ENCODE measurements around the gene ALDH3B2. TPM values are rescaled to one million over a fixed set of nuclear protein-coding genes. Genes with fewer than 3 reads are reported as not detected.

ALDH3B2 gene
- total RNA-seq, 2 experiments from 2014 or later, result not detected

GRCh38 chr11:67617243-67617953, 57.0 kb downstream of the ALDH3B2 start:
- Mint-ChIP-seq H3K27me3 (no peaks in the 10 kb centered on the region), H3K9me3 (no peaks in the 10 kb centered on the region), H3K27ac (peak overlapping the region; percentile 65)

GRCh38 chr11:67616431-67617242, 57.8 kb downstream of the ALDH3B2 start:
- peaks cover 37% of the 10 kb centered on the region for H3K4me1 ChIP-seq (ENCODE audit: insufficient read depth, low read length)
- no peaks in the 10 kb centered on the region for H3K9me3 Mint-ChIP-seq
- H3K36me3 ChIP-seq (ENCODE audit: insufficient read depth, low read length), result peaks cover 14% of the 10 kb centered on the region
- DNase-seq (peak in 1 of 14 experiments; percentile 33), ATAC-seq (ENCODE audit: poor library complexity) (no peak)
- peak overlapping the region; percentile 45 for H3K4me3 Mint-ChIP-seq
- intact Hi-C loops (cut with DNase I, micrococcal nuclease), result no loop called here
- H3K4me3 ChIP-seq (ENCODE audit: low read length), result peak overlapping the region; percentile 43
- H3K27me3 Mint-ChIP-seq, result no peaks in the 10 kb centered on the region
- H3K36me3 Mint-ChIP-seq (ENCODE audit: low read depth), result peaks cover 16% of the 10 kb centered on the region
- peaks cover 28% of the 10 kb centered on the region for H3K4me1 Mint-ChIP-seq (ENCODE audit: low read depth)
- H3K27me3 ChIP-seq (ENCODE audit: control insufficient read depth in 1 of 2, insufficient read depth in 2 of 2, low read length in 2 of 2), result peaks cover 0 to 3% of the 10 kb centered on the region in 2 experiments
- no peak for TF ChIP-seq CTCF (IDR thresholded peaks at IDR 0.05)
- H3K27ac Mint-ChIP-seq, result peak overlapping the region; percentile 96
- no peak overlapping the region for H3K27ac ChIP-seq (ENCODE audit: low read depth in 1 of 2, low read length in 2 of 2)
- ChIA-PET POLR2A (interaction anchor here (0.8 kb wide), 1 partner anchor 13 kb away, joined by 3 read pairs; the partner anchor contains the start of gene NUDT8), CTCF (interaction anchor here (0.6 to 4.2 kb wide), 4 partner anchors 13 to 484 kb away, joined by 3 to 38 read pairs (median 4); partner anchors contain the start of gene NUDT8)
- peaks cover 0 to 3% of the 10 kb centered on the region in 2 experiments for H3K9me3 ChIP-seq (ENCODE audit: control insufficient read depth in 1 of 2, insufficient read depth in 1 of 2, low read length in 2 of 2)

More at GRCh38 chr11:67617243-67617953, 57.0 kb downstream of the ALDH3B2 start:
- H3K36me3 ChIP-seq (ENCODE audit: insufficient read depth, low read length), result peaks cover 7% of the 10 kb centered on the region
- H3K4me1 ChIP-seq (ENCODE audit: insufficient read depth, low read length), result peaks cover 37% of the 10 kb centered on the region
- ChIA-PET POLR2A (no interaction called here), CTCF (interaction anchor here (0.6 to 1.3 kb wide), 2 partner anchors 12 to 483 kb away, joined by 3 to 5 read pairs; partner anchors contain the start of gene NUDT8)
- no peak for TF ChIP-seq CTCF (IDR thresholded peaks at IDR 0.05)
- no peak overlapping the region for H3K27ac ChIP-seq (ENCODE audit: low read depth in 1 of 2, low read length in 2 of 2)
- intact Hi-C loops (cut with DNase I, micrococcal nuclease), result no loop called here
- Mint-ChIP-seq H3K4me3 (peak overlapping the region; percentile 45), H3K36me3 (ENCODE audit: low read depth) (peaks cover 10% of the 10 kb centered on the region), H3K4me1 (ENCODE audit: low read depth) (peaks cover 28% of the 10 kb centered on the region)
- no peaks in the 10 kb centered on the region for H3K27me3 ChIP-seq (ENCODE audit: control insufficient read depth in 1 of 2, insufficient read depth in 2 of 2, low read length in 2 of 2)
- no peaks in the 10 kb centered on the region for H3K9me3 ChIP-seq (ENCODE audit: control insufficient read depth in 1 of 2, insufficient read depth in 1 of 2, low read length in 2 of 2)
- H3K4me3 ChIP-seq (ENCODE audit: low read length), result no peak overlapping the region
- no peak for ATAC-seq (ENCODE audit: poor library complexity)
- no peak for DNase-seq

GRCh38 chr11:67615728-67616430, 58.5 kb downstream of the ALDH3B2 start:
- no peak for ATAC-seq (ENCODE audit: poor library complexity)

More at GRCh38 chr11:67615728-67616430, 58.5 kb downstream of the ALDH3B2 start:
- Mint-ChIP-seq H3K4me1 (ENCODE audit: low read depth) (peaks cover 28% of the 10 kb centered on the region), H3K27ac (peak overlapping the region; percentile 96), H3K4me3 (peak overlapping the region; percentile 30), H3K9me3 (no peaks in the 10 kb centered on the region), H3K27me3 (no peaks in the 10 kb centered on the region), H3K36me3 (ENCODE audit: low read depth) (peaks cover 19% of the 10 kb centered on the region)
- ChIA-PET CTCF (interaction anchor here (1.0 to 4.2 kb wide), 2 partner anchors 13 to 14 kb away, joined by 3 to 38 read pairs; partner anchors contain the start of gene NUDT8), POLR2A (interaction anchor here (0.8 kb wide), 1 partner anchor 13 kb away, joined by 3 read pairs; the partner anchor contains the start of gene NUDT8)
- Histone ChIP-seq H3K27ac (ENCODE audit: low read depth in 1 of 2, low read length in 2 of 2) (peak overlapping the region in 1 of 2 donors; percentile 44), H3K4me3 (ENCODE audit: low read length) (peak overlapping the region; percentile 43), H3K36me3 (ENCODE audit: insufficient read depth, low read length) (peaks cover 22% of the 10 kb centered on the region), H3K27me3 (ENCODE audit: control insufficient read depth in 1 of 2, insufficient read depth in 2 of 2, low read length in 2 of 2) (peaks cover 0 to 3% of the 10 kb centered on the region in 2 experiments), H3K4me1 (ENCODE audit: insufficient read depth, low read length) (peaks cover 37% of the 10 kb centered on the region), H3K9me3 (ENCODE audit: control insufficient read depth in 1 of 2, insufficient read depth in 1 of 2, low read length in 2 of 2) (peaks cover 0 to 3% of the 10 kb centered on the region in 2 experiments)
- intact Hi-C loops (cut with DNase I, micrococcal nuclease), result no loop called here
- DNase-seq, result peak in 4 of 14 experiments; percentile 37 to 54 (median 45)
- no peak for TF ChIP-seq CTCF (IDR thresholded peaks at IDR 0.05)
